Mucosa of stomach (tissue), 1 donor: Measurements from ENCODE around the gene PODN.

ENCODE experiments used
- H3K27me3 ChIP-seq: one replicate; pipeline ENCODE4 v1.7.0; 2013; ENCODE audit warnings: mild to moderate bottlenecking, low read length; ENCODE audit not compliant: control insufficient read depth, insufficient read depth
- H3K36me3 ChIP-seq: one replicate; pipeline ENCODE4 v1.7.0; 2013; ENCODE audit warnings: low read length; ENCODE audit not compliant: control insufficient read depth, insufficient read depth
- H3K4me1 ChIP-seq: one replicate; pipeline ENCODE4 v1.7.0; 2013; ENCODE audit warnings: mild to moderate bottlenecking, low read length; ENCODE audit not compliant: control insufficient read depth, insufficient read depth
- H3K4me3 ChIP-seq: one replicate; pipeline ENCODE4 v1.7.0; 2013; ENCODE audit warnings: low read length
- H3K9ac ChIP-seq: one replicate; pipeline ENCODE4 v1.7.0; 2013; ENCODE audit warnings: mild to moderate bottlenecking, low read length, moderate library complexity
- H3K9me3 ChIP-seq: one replicate; pipeline ENCODE4 v1.7.0; 2013; ENCODE audit warnings: mild to moderate bottlenecking, low read length, moderate library complexity; ENCODE audit not compliant: control insufficient read depth
- donor health status: Pancreatic carcinoma.

Gene PODN

DNA sequence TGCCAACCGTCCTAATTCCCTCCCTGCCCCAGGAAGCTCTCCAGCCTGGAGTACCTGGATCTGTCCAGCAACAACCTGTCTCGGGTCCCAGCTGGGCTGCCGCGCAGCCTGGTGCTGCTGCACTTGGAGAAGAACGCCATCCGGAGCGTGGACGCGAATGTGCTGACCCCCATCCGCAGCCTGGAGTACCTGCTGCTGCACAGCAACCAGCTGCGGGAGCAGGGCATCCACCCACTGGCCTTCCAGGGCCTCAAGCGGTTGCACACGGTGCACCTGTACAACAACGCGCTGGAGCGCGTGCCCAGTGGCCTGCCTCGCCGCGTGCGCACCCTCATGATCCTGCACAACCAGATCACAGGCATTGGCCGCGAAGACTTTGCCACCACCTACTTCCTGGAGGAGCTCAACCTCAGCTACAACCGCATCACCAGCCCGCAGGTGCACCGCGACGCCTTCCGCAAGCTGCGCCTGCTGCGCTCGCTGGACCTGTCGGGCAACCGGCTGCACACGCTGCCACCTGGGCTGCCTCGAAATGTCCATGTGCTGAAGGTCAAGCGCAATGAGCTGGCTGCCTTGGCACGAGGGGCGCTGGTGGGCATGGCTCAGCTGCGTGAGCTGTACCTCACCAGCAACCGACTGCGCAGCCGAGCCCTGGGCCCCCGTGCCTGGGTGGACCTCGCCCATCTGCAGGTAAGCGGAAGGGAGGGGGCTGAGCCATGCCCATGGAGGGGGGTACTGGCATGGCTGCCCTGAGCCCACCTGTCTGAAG, 16.5 kb downstream of the PODN start:
- no peaks in the 10 kb centered on the region for H3K27me3 ChIP-seq
- no peaks in the 10 kb centered on the region for H3K9me3 ChIP-seq
- H3K9ac ChIP-seq, result no peak overlapping the region
- H3K36me3 ChIP-seq, result no peaks in the 10 kb centered on the region
- H3K4me3 ChIP-seq, result no peak overlapping the region
- no peaks in the 10 kb centered on the region for H3K4me1 ChIP-seq

DNA sequence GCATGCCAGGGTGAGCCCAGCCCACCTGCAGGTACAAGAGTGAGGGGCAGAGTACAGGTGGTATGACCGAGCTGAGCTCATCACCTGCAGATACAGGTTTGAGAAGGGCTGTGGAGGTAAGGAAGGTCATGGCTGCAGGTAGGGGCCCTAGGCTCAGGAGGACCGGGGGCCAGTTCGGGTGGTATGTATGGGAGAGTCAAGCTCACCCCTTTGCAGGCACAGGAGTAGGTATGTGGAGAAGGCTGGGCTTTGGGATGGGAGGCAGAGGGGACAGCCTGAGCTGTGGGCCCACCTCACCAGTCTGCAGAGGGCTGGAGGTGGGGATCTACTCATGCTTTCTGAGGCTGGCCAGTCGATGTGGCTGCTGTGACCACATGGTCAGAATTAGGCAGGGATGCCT, 17.2 kb downstream of the PODN start:
- Histone ChIP-seq H3K9me3 (no peaks in the 10 kb centered on the region), H3K36me3 (no peaks in the 10 kb centered on the region), H3K27me3 (no peaks in the 10 kb centered on the region), H3K4me3 (no peak overlapping the region), H3K4me1 (peaks cover under 1% of the 10 kb centered on the region), H3K9ac (no peak overlapping the region)

DNA sequence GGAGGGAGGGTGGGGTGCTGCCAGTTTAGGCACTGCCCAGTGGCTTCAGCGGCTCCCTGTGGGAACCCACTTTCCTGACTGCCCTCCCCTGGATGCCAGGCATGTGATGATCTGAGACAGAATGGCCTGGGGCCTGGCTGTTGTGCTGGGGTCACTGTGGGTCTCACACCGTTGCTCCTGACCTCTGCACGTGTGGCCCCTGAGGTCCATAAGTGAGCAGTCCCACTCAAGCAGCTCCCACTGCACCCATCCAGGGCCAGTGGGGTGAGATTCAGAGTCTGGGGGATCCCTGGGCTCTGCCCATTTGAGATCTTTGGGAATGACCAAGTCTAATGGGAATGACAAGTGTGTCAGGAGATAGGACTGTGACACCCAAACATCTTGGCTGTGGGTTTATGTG, 18.0 kb downstream of the PODN start:
- Histone ChIP-seq H3K4me1 (peaks cover 8% of the 10 kb centered on the region), H3K36me3 (no peaks in the 10 kb centered on the region), H3K9ac (no peak overlapping the region), H3K27me3 (no peaks in the 10 kb centered on the region), H3K4me3 (no peak overlapping the region), H3K9me3 (no peaks in the 10 kb centered on the region)

DNA sequence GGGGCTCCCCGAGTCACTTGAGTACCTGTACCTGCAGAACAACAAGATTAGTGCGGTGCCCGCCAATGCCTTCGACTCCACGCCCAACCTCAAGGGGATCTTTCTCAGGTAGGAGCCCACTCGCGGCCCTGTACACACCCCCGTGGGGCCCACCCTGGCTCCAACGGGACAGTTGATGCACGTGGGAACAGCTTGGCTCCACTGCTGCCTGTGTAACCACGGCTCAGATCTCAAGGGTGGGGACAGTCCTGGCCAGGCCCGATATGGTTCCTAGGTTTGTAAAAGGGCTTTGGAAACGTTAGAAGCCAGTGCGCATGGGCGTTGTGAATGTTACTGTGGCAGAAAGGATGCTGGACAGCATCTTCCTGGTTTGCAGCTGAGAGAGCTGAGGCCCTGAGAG, 18.8 kb downstream of the PODN start:
- H3K36me3 ChIP-seq, result no peaks in the 10 kb centered on the region

DNA sequence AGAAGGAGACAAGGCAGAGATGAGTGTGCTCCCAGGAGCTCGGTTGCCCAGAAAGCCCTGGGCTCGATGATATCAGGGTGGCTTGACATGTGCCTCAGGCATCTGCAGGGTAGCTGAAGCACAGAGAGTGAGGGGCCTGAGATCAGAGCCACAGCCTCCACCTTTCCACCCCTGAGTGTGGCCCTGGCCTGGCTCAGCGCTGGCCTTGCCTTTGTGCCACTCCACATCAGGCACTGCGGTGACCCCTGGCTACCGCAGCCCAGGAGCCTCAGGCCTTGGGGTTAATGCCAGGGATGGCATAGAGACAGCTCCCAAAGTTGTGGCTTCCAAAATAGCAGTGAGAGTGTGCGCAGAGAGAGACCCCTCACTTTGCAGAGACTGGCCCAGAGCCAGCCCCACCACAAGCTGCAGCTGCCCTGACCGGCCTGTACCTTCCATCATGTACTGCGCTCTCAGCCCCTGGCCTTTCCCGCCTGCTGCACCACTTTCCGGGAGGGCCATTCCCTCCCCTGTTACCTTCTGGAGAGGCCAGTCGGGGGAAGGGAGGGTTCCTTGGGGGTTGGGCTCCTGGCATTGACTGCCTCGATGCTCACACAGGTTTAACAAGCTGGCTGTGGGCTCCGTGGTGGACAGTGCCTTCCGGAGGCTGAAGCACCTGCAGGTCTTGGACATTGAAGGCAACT, 19.5 kb downstream of the PODN start:
- Histone ChIP-seq H3K9ac (no peak overlapping the region), H3K36me3 (no peaks in the 10 kb centered on the region), H3K4me3 (no peak overlapping the region), H3K27me3 (no peaks in the 10 kb centered on the region), H3K9me3 (no peaks in the 10 kb centered on the region), H3K4me1 (peaks cover 10% of the 10 kb centered on the region)

More for the DNA sequence above, 18.8 kb downstream of the PODN start:
- no peaks in the 10 kb centered on the region for H3K27me3 ChIP-seq
- H3K4me3 ChIP-seq, result no peak overlapping the region
- H3K4me1 ChIP-seq, result peaks cover 10% of the 10 kb centered on the region
- H3K9me3 ChIP-seq, result no peaks in the 10 kb centered on the region
- no peak overlapping the region for H3K9ac ChIP-seq

DNA sequence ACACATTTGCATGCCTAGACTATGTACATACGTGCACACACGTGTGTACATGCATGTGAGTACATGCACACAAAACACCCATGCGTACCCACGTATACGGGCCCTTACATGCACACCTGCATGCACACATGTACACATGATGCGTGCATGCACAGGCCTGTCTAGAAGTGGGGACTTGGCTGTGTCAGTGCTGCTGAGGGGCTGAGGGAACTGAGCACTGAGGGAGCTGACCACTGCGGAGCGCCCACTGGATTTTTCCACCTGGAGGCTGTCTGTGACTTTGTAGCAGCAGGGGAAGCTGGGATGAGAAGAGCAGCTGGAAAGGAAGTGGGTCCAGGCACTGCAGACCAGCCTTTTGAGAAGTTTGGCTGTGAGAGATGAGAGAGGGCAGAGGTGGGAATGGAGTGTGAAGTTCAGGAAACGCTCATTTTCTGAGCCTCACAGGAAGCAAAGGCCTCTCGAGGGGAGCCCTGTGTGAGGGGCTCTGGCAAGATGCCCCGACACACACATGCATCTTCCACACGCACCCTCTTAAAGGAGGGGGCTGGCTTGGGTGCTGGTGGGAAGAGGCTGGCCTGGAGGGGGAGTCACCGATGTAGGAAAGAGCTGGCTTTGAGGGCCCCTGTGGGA, 20.9 kb downstream of the PODN start:
- H3K9me3 ChIP-seq, result no peaks in the 10 kb centered on the region
- H3K4me1 ChIP-seq, result peaks cover 10% of the 10 kb centered on the region
- no peaks in the 10 kb centered on the region for H3K27me3 ChIP-seq
- no peak overlapping the region for H3K9ac ChIP-seq
- H3K4me3 ChIP-seq, result no peak overlapping the region
- H3K36me3 ChIP-seq, result no peaks in the 10 kb centered on the region

DNA sequence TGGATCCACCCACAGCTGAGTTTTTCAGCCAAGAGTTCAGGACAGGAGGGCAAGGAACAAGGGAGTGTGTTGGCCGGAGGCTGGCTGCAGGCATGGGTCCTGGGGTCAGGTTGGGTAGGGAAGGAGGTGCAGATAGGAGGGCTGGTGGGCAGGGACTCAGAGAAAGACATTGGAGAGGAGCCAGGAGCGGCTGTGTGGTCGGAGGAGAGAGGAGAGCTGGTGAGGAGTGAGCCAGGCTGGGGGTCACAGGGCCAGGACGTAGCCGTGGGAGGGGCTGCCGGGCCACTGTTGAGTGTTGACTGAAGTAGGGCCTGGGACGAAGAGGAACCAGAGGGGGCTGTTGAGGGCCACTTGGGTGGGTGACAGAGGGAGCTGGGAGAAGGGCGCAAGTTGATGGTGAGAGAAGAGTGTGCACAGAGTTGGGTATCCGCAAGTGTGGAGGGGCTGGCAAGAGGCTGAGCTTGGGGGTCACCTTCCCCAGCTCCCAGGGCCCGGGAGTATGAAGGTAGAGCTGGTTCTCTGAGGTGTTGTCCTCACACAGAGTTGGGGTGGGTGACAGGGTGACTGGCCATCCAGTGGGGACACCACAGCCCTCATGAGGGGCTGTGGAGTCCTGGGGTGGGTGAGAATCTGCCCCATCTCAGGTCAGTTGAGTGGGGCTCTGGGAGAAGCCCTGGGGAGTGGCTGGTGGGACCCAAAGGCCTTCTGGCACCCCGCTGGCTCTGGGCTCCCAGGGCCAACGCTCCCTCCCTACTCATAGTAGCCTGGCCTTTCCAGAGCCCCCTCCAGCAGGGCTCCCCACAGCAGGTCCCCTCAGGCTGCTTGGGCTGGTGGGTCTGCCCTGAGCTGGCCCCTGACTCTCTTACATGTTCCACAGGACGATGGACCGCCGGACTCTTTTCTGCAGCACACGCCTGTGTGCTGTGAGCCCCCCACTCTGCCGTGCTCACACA, 21.9 kb downstream of the PODN start:
- Histone ChIP-seq H3K27me3 (no peaks in the 10 kb centered on the region), H3K9ac (no peak overlapping the region), H3K4me3 (no peak overlapping the region), H3K9me3 (no peaks in the 10 kb centered on the region), H3K4me1 (peaks cover 11% of the 10 kb centered on the region), H3K36me3 (no peaks in the 10 kb centered on the region)

DNA sequence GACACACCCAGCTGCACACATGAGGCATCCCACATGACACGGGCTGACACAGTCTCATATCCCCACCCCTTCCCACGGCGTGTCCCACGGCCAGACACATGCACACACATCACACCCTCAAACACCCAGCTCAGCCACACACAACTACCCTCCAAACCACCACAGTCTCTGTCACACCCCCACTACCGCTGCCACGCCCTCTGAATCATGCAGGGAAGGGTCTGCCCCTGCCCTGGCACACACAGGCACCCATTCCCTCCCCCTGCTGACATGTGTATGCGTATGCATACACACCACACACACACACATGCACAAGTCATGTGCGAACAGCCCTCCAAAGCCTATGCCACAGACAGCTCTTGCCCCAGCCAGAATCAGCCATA, 22.6 kb downstream of the PODN start:
- Histone ChIP-seq H3K27me3 (no peaks in the 10 kb centered on the region), H3K4me3 (no peak overlapping the region), H3K36me3 (no peaks in the 10 kb centered on the region), H3K9me3 (no peaks in the 10 kb centered on the region), H3K9ac (peak overlapping the region; percentile 15), H3K4me1 (peaks cover 18% of the 10 kb centered on the region)

DNA sequence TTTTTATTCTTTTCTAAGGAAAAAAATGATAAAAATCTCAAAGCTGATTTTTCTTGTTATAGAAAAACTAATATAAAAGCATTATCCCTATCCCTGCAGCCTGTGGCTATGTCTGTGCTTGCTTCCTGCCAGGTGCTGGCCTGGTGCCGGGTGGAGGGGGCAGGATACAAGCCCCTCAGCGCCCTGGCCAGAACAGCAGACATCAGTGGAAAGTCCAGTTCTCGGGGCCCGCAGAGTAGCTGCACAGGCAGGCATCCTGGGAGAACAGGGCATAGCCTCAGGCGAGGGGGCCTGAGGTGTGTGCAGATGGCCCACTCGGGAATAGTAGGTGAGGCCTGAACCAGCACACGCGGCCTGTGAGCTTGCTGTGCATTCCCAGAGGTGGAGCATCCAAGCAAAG, 23.4 kb downstream of the PODN start:
- Histone ChIP-seq H3K9ac (no peak overlapping the region), H3K4me1 (peaks cover 26% of the 10 kb centered on the region), H3K4me3 (no peak overlapping the region), H3K27me3 (no peaks in the 10 kb centered on the region), H3K9me3 (no peaks in the 10 kb centered on the region), H3K36me3 (no peaks in the 10 kb centered on the region)

DNA sequence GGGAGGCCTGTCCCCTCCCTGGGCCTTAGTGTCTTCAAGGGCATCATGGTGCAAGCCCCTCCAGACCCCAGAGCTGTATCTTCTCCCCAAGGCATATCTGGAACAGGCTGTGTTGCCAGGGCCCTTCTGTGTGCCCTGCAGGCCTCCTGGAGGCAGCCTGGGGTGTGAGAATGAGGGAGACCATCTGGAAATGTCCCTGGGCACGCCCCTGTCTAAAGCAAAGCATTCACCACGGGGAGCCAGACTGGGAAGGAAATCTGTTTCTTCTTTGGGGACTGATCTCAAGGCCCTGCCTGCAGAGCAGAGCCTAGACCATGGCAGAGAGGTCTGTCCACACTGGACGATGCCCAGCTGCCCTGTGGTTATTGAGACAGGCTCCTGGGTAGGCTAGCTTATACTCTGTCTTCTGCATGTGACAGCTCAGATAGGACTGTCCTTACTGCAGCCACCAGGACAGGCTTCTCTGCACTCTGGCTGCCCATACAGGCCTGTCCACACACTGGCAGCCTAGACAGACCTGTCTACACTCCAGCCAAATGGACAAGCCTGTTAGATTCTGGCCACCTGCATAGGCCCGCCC, 24.6 kb downstream of the PODN start:
- no peaks in the 10 kb centered on the region for H3K36me3 ChIP-seq
- peaks cover 38% of the 10 kb centered on the region for H3K4me1 ChIP-seq
- H3K9ac ChIP-seq, result no peak overlapping the region
- no peaks in the 10 kb centered on the region for H3K27me3 ChIP-seq
- H3K4me3 ChIP-seq, result no peak overlapping the region
- no peaks in the 10 kb centered on the region for H3K9me3 ChIP-seq
